HG02678 (cell line): ENCODE results near the gene UBE2G2.
A peak's percentile ranks its signal among the peaks of the same experiment; 100 is the strongest.
"Not testable (repeated sequence)": the region's sequence is repeated elsewhere in the genome, so short reads cannot be mapped to it uniquely, and the experiment has no call there.

Experiments
- ATAC-seq: cut with Tn5 transposase; IDR thresholded peaks from one replicate; pipeline ENCODE4 v1.9.1; 2021; ENCODE audit warnings: mild to moderate bottlenecking, moderate library complexity; ENCODE audit not compliant: unreplicated experiment

Gene UBE2G2

DNA sequence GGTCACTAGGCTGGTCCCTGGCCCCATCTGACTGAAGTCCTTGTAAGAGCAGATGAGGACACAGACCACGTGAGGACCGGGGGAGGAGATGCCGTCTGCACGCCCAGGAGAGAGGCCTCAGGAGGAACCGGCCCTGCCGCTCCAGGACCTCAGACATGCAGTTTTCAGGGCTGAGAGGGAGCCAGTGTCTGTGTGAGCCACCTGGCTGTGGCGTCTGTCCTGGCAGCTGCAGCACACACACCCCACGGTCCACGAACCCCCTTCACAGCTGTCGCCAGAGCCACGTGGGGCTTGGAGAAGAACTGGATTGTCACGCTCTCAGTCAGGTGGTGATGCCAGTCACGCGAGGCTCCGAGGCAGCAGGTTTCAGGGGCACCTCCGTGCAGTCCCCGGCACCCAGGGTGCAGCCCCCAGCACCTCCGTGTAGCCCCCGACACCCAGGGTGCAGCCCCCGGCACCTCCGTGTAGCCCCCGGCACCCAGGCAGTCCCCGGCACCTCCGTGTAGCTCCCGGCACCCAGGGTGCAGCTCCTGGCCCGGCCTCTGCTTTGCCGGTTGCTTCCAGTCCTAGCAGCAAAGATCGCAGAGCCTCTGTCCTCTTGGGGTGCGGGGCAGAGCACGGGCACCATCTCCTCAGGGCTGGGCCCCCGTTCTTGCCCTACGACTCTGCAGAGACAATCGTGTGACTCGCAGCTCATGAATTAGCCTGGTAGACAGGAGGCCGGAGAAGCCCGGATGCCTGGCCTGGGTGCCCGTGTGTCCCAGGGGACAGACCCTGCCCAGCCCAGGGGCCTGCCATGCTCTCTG is 35.2 kb upstream of the UBE2G2 start:
- ATAC-seq: no peak

DNA sequence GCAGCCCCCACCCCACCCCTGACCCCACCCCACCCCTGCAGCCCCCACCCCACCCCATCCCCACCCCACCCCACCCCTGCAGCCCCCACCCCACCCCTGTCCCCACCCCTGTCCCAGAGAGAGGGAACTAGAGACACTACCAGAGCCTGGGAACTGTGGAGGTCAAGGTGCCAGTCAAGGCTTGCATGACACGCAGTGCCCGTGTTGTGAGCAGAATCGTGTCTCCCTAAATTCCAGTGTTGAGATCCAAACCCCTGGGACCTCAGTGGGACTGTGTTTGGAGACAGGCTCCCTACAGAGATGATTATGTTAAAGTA is 34.7 kb upstream of the UBE2G2 start:
- no peak for ATAC-seq

DNA sequence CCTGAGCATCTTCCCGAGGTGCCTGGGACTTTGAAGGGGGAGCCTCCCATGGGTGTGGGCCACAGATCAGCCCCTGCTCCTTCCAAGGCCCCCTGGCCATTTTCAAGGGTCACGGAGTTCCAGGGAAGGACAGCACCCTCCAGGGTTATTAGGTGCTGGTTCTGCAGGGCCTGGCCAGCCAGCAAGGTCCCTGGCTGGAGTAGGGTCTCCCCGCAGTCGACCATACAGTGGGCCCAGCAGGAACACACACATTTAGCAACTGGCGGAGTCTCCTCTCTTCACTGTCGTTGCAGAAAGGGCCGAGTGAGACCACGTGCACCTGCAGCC is 34.0 kb upstream of the UBE2G2 start:
- no peak for ATAC-seq

DNA sequence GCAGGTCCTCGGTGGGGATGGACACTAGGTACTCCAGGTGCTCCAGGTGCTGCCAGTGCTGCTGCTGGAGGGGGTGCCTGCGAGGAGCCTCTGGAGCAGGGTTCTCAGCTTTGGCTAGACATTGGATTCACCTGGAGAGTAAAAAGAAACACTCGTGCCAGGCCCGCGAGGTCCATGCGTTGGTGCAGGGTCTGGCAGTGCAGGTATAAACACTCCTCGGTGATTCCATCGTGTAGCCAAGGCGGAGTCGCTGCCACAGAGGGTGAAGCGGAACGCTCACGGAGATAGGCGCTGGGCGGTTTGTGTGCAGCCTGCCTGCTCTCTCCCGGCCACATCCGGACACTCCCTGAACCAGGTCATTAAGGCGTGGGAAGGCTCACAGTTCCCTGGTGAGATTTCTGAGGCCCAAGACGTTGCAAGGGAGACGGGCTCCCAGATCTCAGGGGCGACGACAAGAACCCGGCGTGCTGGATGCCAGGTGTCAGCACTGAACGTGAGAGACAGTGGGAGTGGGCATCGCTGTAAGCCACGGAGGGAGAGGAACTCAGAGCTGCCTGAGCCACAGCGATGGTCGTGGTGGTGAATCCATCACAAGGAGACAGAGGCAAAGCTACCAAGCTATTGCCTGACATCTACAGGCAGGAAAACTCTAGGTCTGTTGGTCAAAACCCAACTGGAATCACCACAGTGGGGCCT is 33.5 kb upstream of the UBE2G2 start:
- no peak for ATAC-seq

DNA sequence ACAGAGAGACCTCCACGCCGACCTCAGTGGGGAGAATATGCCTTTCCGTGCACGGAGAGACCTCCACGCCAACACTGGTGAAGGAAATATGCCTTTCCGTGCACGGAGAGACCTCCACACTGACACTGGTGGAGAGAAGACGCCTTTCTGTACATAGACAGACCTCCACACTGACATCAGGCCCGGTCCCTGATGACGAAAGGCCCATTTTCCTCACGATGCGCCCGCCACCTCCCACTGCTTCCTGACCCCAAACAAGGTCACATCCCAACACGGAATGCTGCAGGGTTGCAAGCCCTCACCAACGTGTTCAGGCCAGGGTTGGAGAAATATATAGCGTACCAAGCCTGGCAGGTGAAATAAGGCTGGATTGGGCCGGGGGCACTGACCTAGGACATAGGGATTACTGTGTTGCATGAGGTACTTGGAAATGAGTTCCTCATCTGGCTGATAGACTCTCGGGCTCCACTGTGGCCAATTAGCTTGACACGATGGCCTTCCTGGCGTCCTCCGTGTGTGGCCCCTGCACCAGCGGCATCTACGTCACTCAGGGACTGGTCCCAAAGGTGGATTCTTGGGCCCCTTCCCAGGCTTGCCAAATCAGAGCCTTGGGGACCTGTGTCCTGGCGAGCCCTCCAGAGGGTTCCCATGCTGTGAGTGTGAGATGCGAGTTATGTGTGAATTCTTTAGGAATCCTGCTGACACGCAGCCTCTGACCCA is 32.8 kb upstream of the UBE2G2 start:
- ATAC-seq: no peak

DNA sequence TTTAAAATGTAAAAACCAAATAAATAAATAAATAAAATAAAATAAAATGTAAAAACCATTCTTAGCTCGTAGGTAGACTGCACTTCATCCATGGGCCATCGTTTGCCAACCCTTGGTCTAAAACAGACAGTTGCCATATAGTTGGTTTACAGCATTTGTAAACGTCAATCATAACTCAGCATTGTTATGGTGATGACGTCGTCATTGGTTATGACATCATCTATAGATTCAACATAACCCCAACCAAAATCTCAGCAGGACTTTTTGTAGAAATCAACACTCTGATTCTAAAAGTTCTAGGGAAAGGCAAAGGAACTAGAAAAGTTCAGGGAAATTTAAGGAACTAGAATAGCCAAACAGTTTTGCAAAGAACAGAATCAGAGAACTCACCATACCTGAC is 32.0 kb upstream of the UBE2G2 start:
- ATAC-seq: no peak

DNA sequence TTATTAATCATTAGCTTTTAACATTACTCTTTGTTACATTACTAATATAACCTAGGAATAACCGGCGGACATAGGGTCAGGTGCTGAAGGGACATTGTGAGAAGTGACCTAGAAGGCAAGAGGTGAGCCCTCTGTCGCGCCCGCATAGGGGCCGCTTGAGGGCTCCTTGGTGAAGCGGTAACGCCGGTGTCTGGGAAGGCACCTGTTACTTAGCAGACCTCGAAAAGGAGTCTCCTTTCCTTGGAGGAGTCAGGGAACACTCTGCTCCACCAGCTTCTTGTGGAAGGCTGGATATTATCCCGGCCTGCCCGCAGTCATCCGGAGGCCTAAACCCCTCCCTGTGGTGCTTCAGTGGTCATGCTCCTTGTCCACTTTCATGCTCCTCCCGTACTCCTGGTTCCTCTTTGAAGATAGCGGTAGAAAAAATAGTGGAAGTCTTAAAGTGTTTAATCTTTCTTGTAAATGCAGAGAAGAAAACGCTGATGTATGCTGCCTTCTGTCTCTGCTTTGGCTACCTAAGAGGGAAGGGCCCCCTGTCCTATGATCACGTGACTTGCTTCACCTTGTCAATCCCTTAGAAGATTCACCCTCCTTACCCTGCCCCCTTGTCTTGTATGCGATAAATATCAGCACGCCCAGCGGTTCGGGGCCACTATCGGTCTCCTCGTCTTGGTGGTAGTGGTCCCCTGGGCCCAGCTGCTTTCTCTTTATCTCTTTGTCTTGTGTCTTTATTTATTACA is 31.1 kb upstream of the UBE2G2 start:
- not testable (repeated sequence) for ATAC-seq

DNA sequence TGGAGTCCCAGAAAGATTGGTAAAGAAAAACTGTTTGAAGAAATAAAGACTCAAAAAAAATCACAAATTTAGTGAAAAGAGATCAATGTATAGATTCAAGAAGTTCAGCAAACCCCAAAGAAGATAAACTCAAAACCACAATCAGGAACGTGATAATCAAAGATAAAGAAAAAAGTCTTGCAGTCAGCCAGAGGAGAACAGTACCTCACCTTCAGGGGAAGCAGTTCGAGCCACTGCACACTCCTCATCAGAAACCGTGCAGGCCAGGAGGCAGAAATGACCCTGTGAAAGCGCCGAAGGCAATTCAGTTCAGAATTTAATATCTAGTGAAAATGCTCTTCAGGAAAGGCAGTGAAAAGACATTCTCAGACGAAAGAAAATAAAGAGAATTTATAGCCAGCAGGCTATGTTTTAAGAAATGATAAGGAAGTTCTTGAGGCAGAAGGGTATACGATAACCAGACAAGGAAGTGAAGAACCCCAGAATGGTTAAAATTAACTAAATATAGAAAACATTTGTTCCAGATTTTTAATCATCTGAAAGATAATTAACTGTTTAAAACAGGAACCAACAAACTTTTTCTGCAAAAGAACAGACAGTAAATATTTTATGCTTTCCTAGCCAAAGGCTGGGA is 29.7 kb upstream of the UBE2G2 start:
- no peak for ATAC-seq

DNA sequence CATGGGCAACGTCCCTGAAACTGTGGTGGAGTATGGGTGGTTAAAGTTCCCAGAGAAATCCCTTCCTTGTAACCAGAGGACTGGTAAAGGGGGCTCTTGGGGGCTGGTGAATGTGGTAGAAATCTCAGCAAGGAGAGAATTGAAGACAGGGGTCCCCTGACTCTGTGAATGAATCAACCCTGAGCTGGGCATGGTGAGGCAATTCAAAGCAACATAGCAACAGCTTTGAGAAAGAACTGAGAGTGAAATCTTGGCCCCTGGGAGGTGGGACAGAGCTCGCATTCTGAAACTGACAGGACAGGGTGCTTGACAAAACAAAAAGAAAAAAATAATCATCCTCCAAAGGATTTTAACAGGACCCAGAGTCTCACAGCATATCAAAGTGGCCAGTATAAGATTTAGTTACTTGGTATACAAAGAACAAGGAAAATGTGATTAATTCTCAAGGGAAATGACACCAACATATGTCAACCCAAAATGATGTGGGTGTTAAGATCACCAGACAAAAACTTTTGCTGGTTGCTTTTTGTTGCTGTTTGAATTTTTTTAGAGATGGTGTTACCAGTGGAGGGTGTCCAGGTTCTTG is 28.0 kb upstream of the UBE2G2 start:
- ATAC-seq: no peak

DNA sequence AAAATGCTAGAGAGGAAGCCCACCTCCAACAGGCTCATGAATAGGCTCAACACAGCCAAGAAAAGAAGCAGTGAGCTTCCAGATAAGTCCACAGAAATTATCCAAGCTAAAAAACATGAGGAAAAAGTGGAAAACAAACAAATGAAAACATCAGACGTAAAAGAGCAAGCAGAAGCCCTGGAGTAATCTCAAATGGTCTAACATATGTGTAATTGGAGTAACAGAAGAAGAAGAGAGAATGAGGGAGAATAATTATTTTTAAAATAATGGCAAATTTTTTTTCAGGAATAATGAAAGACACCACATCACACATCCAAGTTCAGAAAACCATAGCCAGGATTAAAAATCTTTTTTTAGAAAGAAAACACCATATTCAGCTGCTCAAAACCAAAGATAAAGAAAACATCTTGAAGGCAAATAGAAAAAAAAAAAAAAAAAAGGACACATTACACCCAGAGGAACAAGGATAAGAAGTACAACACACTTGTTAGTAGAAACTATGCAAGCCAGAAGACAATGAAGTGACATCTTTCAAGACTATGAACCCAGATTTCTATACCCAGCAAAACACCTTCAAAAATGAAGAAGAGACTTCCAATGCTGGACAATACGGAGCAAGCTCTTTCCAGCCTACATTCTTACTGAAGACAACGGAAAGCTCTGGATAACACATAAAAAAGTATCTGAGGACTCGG is 26.9 kb upstream of the UBE2G2 start:
- no peak for ATAC-seq

DNA sequence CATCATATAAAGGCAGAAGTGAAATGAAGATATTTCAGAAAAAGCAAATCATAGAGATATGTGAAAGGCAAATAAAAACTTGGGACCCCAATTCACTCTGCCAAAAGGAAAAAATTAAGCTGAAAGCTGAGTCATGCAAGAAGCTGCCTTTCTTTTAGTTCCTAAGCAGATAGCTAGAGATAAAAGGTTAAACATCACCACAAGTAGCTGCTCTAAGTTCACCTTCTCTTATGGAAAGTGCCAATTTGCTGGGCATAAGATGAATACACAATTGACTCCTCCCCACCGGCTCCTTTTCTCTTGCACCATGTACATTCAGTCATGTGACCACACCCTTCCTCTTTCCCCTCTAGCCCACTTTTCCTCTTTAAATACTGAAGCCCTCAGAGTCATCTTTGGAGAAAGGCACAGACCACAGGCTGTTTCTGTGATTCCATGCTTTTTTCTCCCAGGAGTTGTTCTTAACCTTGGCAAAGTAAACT is 21.6 kb upstream of the UBE2G2 start:
- no peak for ATAC-seq

DNA sequence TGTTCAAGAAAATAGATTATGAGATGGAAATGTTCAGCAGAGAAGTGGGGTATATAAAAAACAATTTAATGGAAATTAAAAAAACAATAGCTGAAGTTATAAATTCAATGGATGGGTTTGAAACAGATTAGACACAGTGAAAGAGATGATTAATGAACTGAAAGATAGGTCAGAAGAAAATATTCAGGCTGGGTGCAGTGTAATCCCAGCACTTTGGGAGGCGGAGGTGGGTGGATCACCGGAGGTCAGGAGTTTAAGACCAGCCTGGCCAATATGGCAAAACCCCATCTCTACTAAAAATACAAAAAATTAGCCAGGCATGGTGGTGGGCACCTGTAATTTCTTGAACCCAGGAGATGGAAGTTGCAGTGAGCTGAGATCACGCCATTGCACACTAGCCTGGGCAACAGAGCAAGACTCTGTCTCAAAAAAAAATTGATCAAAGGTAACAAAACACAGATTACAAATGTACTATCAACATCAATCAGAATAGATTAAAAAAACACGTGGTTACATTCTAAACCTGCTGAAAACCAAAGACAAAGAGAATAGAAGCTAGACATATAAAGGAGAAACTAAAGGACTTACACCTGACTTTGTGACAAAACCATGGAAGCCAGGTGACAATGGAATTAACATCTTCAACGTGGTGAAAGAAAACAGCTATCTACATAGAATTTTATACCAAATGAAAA is 21.0 kb upstream of the UBE2G2 start:
- ATAC-seq: no peak

DNA sequence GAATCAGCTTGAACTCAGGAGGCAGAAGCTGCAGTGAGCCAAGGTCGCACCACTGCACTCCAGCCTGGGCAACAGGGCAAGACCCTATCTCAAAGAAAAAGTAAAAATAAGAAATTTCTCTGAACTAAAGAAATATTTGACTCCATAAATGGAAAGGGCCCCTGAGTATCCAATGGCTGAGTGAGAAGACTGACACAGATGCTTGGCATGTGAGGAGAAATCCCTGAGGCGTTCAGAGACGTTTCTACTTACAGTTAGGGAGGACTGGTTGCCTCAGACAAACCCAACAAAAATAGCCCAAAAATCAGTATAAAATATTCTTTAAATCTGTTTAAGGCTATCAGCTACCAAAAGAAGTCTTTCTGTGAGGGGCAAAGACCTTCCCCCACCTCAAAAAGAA is 19.2 kb upstream of the UBE2G2 start:
- ATAC-seq: no peak

DNA sequence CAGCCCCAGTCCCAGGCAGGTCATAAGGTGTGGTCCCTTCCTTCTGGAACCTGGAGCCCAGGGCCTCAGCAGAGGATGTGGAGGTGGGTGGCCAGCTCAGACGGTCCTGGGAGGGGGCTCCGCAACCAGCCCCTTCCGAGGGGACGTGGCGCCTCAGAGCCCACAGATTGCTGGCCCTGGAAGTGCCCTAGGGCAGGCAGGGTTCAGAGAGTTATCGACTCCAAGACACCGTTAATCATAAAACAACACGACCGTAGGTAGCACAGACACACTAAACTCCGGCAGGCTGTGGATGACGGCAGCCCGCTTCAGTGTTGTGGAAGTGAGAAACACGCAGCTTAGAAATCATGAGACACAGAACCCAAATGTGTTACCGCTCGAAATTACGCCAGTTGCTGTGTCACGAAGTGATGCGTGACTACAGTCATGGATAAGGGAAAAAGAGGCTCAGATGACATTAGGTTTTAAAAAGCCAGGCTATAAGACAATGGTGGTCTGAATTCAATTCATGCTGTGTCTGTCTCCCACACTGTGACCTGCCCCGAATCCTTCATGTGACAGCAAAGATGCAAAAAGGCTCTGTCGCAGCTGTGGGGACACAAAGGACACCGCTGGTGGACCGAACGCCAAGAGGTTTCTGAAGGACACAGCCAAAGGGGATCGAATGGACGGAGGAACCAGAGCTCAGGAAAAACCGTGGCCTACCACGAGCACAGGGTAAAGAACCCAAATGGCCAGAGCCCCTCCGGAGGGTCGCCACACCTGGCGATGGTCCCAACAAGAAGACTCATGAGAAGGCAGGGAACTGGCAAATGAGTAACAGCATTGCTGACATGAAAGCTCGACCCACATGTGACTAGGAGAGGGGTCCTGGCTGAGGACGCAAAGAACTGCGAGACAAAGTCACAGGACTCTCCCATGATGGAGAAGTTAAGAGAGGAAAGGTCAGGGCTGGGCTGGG is 17.9 kb upstream of the UBE2G2 start:
- no peak for ATAC-seq

DNA sequence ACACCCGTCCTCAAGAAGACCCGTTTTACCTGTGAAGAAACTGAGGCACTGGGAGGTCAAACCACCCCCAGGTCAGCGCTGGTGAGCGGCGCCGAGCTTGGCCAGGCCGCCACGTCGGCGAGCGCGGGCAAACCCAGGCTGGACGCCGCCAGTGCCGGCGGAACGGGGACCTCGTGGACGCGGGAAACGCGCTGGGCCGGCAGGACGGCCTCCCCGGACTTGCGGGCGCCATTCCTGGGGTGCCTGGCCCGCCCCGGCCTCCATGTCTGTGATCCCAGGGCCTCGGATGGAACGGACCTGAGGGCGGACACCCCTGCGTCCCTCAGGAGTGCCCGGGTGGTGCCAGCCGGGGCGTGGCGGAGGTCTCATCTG is 17.0 kb upstream of the UBE2G2 start:
- ATAC-seq: no peak

DNA sequence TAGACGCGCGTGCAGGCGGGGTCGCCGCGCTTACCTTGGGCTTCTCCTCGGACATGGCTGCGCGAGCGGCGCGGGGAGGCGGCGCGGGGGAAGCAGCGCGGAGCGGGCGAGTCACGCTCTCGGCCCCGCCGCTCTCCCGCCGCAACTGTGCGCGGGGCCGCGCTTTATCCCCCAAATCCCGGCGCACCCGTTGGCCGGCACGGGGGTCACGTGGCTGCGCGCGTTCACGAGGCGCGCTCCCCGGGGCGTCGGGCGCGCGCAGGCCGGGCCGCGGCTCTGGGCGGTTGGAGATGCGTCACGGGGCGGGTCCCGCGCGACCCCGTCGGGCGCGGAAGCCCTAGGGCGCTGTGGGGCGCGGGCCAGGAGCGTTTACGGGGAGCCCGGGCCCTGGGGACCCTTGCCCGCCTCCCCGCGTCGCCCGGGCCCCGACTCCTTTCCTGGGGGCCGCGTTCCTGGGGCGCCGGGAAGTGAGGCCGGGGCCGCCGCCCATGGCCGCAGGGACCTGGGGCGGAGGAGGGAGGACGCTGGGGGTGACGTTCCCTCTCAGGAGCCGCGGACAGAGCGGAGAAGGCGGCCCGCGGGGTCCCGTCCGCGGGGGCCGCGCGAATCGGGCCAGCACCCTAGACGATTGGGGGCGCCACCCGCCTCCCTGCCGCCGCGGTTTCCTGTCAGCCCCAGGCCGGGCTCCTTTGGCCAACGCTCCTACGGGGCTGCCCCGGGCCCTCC is 16.5 kb upstream of the UBE2G2 start, which contains the start of gene SUMO3:
Gene SUMO3 (minus strand): TSS at position 149 of the 726 bp plus-strand sequence. CDS start 94 bp downstream, at position 55.
- peak; percentile 72 for ATAC-seq

DNA sequence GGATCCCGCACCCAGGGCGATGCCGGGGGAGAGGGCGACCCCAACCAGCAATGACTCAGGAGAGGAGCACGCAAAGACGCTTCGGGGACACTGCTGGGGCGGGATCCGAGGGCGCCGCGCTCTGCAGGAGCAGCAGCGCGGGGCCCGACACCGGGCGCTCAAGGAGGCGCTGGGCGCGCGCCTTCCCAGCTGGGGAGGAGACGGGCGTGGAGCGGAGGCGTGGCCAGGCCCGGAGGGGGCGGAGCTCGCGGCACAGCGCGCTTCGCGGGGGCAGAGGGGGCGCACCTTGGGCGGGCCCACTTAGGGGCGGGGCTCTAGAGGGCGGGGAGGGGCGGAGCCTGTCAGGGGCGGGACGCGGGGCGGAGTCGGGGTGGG is 15.9 kb upstream of the UBE2G2 start:
- ATAC-seq: peak; percentile 82
